Cardiac fibroblast (primary cell): ENCODE measurements around the gene LHPP.
"Not testable (repeated sequence)": the region's sequence is repeated elsewhere in the genome, so short reads cannot be mapped to it uniquely, and the experiment has no call there.

Experiments
- DNase-seq, 2 donors: peaks; one replicate each; pipeline versions ENCODE4 v3.0.0 to v3.0.0-alpha.2; 2010; ENCODE audit warnings: low read depth in 2 of 2
- H3K4me3 ChIP-seq, 2 donors: replicated peaks in 1 of 2; 1 replicate in 1 of 2; 2 replicates in 1 of 2; pipeline ENCODE4 v1.5.1; 2011; ENCODE audit warnings: low read depth in 2 of 2, low read length in 2 of 2, mild to moderate bottlenecking in 2 of 2, moderate library complexity in 1 of 2
- TF ChIP-seq, protein P1 (sequence below): IDR thresholded peaks from one replicate; pipeline ENCODE4 v1.5.1; 2011; ENCODE audit warnings: low read depth, mild to moderate bottlenecking, low read length, inconsistent platforms

Gene LHPP

DNA sequence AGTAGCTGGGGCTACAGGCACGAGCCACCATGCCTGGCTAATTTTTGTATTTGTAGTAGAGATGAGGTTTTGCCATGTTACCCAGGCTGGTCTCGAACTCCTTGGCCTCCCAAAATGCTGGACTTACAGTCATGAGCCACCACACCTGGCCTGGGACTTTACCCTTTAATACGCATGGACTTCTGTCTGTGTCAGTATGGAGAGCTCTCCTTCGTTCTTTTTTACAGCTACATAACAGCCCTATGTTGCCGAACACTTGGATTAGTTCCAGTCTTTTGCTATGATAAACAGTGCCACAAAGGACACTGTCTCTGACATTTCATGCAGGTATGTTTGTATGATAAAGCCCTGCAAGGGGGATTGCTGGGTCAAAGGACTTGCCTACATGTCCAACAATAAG, 32.0 kb upstream of the LHPP start:
- TF ChIP-seq, protein P1, sequence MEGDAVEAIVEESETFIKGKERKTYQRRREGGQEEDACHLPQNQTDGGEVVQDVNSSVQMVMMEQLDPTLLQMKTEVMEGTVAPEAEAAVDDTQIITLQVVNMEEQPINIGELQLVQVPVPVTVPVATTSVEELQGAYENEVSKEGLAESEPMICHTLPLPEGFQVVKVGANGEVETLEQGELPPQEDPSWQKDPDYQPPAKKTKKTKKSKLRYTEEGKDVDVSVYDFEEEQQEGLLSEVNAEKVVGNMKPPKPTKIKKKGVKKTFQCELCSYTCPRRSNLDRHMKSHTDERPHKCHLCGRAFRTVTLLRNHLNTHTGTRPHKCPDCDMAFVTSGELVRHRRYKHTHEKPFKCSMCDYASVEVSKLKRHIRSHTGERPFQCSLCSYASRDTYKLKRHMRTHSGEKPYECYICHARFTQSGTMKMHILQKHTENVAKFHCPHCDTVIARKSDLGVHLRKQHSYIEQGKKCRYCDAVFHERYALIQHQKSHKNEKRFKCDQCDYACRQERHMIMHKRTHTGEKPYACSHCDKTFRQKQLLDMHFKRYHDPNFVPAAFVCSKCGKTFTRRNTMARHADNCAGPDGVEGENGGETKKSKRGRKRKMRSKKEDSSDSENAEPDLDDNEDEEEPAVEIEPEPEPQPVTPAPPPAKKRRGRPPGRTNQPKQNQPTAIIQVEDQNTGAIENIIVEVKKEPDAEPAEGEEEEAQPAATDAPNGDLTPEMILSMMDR: no peak
- DNase-seq: no peak
- H3K4me3 ChIP-seq: no peak overlapping the region

DNA sequence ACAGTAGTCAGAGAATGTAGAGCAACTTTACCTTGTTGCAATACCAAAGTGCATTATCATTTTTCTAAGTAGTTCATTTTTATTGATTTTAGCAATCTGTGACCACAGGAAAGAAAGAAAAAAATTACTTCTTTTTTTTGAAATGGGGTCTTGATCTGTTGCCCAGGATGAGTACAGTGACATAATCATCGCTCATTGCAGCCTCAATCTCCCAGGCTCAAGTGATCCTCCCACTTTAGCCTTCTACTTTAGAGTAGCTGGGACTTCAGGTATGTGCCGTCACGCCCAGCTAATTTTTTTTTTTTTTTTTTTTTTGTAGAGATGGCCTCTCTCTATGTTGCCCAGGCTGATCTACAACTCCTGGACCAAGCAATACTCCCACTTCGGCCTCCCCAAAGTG, 31.5 kb upstream of the LHPP start:
- TF ChIP-seq, protein P1: no peak
- H3K4me3 ChIP-seq: no peak overlapping the region
- no peak for DNase-seq

DNA sequence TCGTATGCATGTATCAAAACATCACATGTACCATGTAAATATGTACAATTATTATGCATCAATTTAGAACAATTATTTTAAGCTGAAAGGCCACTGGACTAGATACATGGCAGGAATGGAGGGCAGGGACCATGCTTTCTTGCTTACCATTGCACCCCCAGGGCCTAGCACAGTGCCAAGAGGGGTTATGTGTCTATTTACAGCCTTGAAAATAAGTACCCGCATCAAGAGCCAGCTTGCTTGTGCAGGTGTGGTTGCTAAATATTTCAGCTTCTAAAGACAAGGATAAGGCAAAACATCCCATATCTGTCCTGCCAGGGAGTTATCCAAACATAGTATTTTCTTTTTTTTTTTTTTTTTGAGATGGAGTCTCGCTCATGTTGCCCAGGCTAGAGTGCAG, 28.2 kb upstream of the LHPP start:
- TF ChIP-seq, protein P1: no peak
- DNase-seq: no peak
- H3K4me3 ChIP-seq: no peak overlapping the region

DNA sequence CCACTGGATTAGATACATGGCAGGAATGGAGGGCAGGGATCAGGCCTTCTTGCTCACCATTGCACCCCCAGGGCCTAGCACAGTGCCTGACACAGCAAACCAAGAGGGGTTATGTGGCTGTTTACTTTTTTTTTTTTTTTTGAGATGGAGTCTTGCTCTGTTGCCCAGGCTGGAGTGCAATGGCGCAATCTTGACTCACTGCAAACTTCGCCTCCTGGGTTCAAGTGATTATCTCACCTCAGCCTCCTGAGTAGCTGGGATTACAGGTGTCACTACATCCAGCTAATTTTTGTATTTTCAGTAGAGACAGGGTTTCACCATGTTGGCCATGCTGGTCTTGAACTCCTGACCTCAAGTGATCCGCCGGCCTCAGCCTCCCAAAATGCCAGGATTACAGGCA, 25.9 kb upstream of the LHPP start:
- not testable (repeated sequence) for DNase-seq, H3K4me3 ChIP-seq

DNA sequence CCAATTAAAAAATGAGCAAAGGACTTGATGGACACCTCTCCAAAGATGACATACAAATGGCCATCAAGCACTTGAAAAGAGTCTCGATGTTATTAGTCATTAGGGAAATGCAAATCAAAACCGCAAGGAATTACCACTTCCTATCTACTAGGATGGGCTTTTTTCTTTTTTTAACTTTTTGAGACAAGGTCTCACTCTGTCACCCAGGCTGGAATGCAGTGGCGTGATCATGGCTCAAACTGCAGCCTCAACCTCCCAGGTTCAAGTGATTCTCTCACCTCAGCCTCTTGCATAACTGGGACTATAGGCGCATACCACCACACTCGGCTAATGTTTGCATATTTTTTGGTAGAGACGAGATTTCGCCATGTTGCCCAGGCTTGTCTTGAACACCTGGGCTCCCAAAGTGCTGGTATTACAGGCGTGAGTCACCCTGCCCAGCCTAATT, 25.4 kb upstream of the LHPP start:
- H3K4me3 ChIP-seq: no peak overlapping the region
- no peak for DNase-seq
- TF ChIP-seq, protein P1: no peak

DNA sequence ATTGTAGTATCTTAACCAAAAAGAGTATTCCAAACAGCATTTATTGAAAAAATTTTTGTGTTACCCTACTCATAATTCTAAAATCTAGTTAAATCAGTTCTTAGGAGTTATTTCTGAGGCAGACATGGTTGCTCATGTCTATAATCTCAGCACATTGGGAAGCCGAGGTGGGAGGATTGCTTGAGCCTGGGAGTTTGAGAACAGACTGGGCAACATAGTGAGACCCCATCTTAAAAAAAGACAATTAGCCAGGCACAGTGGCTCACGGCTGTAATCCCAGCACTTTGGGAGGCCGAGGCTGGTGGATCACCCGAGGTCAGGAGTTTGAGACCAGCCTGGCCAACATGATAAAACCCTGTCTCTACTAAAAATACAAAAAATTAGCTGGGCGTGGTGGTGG, 19.9 kb upstream of the LHPP start:
- DNase-seq, H3K4me3 ChIP-seq: not testable (repeated sequence)

DNA sequence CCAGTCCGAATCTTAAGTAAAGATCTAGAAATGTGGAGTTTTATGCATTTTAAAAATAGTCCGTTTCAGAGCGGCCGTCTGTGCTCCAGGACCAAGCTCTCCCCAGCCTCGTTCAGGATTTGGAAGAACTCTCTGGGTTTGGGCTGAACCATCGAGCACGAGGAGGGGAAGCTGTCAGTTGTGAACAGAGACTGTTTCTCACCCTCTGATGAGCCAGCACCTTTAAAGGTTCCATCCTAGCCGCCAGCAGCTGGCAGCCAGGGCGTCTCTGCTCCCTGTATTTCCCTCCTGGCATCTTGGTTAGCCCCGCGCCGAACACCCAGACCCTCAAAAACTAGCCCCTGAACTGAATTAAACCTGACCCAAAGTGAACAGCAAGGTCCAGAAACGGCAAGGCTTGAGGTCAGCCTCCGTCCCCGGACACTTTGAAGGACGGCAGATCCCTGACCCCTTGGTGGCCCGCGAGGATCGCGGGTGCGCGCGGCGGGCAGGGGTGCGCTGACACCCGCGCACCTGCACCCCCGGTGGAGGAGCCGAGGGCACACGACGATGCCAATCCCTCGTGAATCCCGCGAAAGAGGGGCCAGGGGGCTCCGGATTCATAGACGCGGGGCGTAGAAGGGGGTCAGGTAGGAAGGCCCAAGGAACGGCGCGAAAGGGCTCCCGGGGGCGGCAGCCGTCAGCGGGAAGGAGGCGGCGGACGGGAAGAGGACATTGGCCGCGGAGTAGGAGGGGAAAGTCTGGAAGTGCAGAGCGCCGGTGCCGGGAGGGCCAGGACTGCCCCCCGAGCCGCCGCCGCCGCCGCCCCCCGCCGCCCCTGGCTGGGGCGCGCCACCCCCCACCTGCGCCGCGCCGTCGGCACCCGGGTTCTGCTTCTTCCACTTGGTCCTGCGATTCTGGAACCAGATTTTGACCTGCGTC, 14.5 kb upstream of the LHPP start:
- DNase-seq: no peak
- H3K4me3 ChIP-seq: no peak overlapping the region
- TF ChIP-seq, protein P1: no peak
